ENCODE measurements around the gene AKR1E2.
"Not testable (repeated sequence)": the region's sequence is repeated elsewhere in the genome, so short reads cannot be mapped to it uniquely, and the experiment has no call there.

Gene AKR1E2

GRCh38 chr10:4803822-4804221 lies 22.2 kb upstream of the AKR1E2 start:
- no peak for FAIRE-seq
- no peak for DNase-seq (ENCODE audit: insufficient read length, low spot score)
- TF ChIP-seq POLR2A (IDR thresholded peaks at IDR 0.05; ENCODE audit: low read depth, low read length) = no peak

GRCh38 chr10:4804465-4804864 lies 21.5 kb upstream of the AKR1E2 start:
- no peak for TF ChIP-seq POLR2A (IDR thresholded peaks at IDR 0.05; ENCODE audit: low read depth, low read length)
- no peak for FAIRE-seq
- DNase-seq (ENCODE audit: insufficient read length, low spot score) = no peak

- DNase-seq (ENCODE audit: insufficient read length, low spot score) (no peak), FAIRE-seq (no peak)
- no peak for TF ChIP-seq POLR2A (IDR thresholded peaks at IDR 0.05; ENCODE audit: low read depth, low read length)
These were observed 19.5 kb upstream of the AKR1E2 start for GRCh38 chr10:4806534-4806933.

- DNase-seq (ENCODE audit: insufficient read length, low spot score) (peak; percentile 19), FAIRE-seq (peak; percentile 33)
- no peak for TF ChIP-seq POLR2A (IDR thresholded peaks at IDR 0.05; ENCODE audit: low read depth, low read length)
These were observed 18.1 kb upstream of the AKR1E2 start for GRCh38 chr10:4807761-4808507.

GRCh38 chr10:4809156-4809555 lies 16.9 kb upstream of the AKR1E2 start:
- FAIRE-seq = no peak
- TF ChIP-seq POLR2A (IDR thresholded peaks at IDR 0.05; ENCODE audit: low read depth, low read length) = no peak
- no peak for DNase-seq (ENCODE audit: insufficient read length, low spot score)

GRCh38 chr10:4810092-4810491 lies 15.9 kb upstream of the AKR1E2 start:
- no peak for FAIRE-seq
- DNase-seq (ENCODE audit: insufficient read length, low spot score) = no peak
- no peak for TF ChIP-seq POLR2A (IDR thresholded peaks at IDR 0.05; ENCODE audit: low read depth, low read length)

- DNase-seq (ENCODE audit: insufficient read length, low spot score) = no peak
- TF ChIP-seq POLR2A (IDR thresholded peaks at IDR 0.05; ENCODE audit: low read depth, low read length) = no peak
- FAIRE-seq = no peak
These were observed 14.0 kb upstream of the AKR1E2 start for GRCh38 chr10:4812046-4812445.

- no peak for TF ChIP-seq POLR2A (IDR thresholded peaks at IDR 0.05; ENCODE audit: low read depth, low read length)
- DNase-seq (ENCODE audit: insufficient read length, low spot score) (peak; percentile 65), FAIRE-seq (peak; percentile 60)
These were observed 13.0 kb upstream of the AKR1E2 start for GRCh38 chr10:4813023-4813422.

GRCh38 chr10:4813496-4813895 lies 12.5 kb upstream of the AKR1E2 start:
- no peak for FAIRE-seq
- TF ChIP-seq POLR2A (IDR thresholded peaks at IDR 0.05; ENCODE audit: low read depth, low read length) = no peak

GRCh38 chr10:4815646-4816180 lies 10.3 kb upstream of the AKR1E2 start:
- DNase-seq (ENCODE audit: insufficient read length, low spot score); FAIRE-seq: not testable (repeated sequence)

More at GRCh38 chr10:4813496-4813895, 12.5 kb upstream of the AKR1E2 start:
- no peak for DNase-seq (ENCODE audit: insufficient read length, low spot score)

GRCh38 chr10:4816966-4817365 lies 9.0 kb upstream of the AKR1E2 start:
- FAIRE-seq (no peak), DNase-seq (ENCODE audit: insufficient read length, low spot score) (no peak)
- TF ChIP-seq POLR2A (IDR thresholded peaks at IDR 0.05; ENCODE audit: low read depth, low read length) = no peak

GRCh38 chr10:4819067-4819466 lies 6.9 kb upstream of the AKR1E2 start:
- FAIRE-seq (no peak), DNase-seq (ENCODE audit: insufficient read length, low spot score) (no peak)
- no peak for TF ChIP-seq POLR2A (IDR thresholded peaks at IDR 0.05; ENCODE audit: low read depth, low read length)

GRCh38 chr10:4819707-4820106 lies 6.3 kb upstream of the AKR1E2 start:
- no peak for FAIRE-seq
- TF ChIP-seq POLR2A (IDR thresholded peaks at IDR 0.05; ENCODE audit: low read depth, low read length) = no peak
- DNase-seq (ENCODE audit: insufficient read length, low spot score) = no peak

GRCh38 chr10:4820804-4821401 lies 5.1 kb upstream of the AKR1E2 start:
- FAIRE-seq (no peak), DNase-seq (ENCODE audit: insufficient read length, low spot score) (no peak)
- TF ChIP-seq POLR2A (IDR thresholded peaks at IDR 0.05; ENCODE audit: low read depth, low read length) = no peak

GRCh38 chr10:4822208-4822607 lies 3.8 kb upstream of the AKR1E2 start:
- no peak for FAIRE-seq
- no peak for TF ChIP-seq POLR2A (IDR thresholded peaks at IDR 0.05; ENCODE audit: low read depth, low read length)

More at GRCh38 chr10:4822208-4822607, 3.8 kb upstream of the AKR1E2 start:
- no peak for DNase-seq (ENCODE audit: insufficient read length, low spot score)

Data from H54 (cell line).